ENCODE data around the gene HAP1. TPM values are rescaled to one million over a fixed set of nuclear protein-coding genes. Genes with fewer than 3 reads are reported as not detected.

The HAP1 gene
- total and polyA plus RNA-seq, 2 of the 8 experiments (the other 6 are each of a cell fraction or from before 2014, with no cell fraction given), result 2.3 to 3.6 TPM

GRCh38 chr17:41739661-41740352, 5.4 kb upstream of the HAP1 start (continued):
- TF ChIP-seq PHF8 (conservative IDR thresholded peaks at IDR 0.05; ENCODE audit: low read depth, low read length) (no peak), MAFK (IDR thresholded peaks at IDR 0.05; ENCODE audit: low read depth, low read length) (no peak), KDM1A (IDR thresholded peaks at IDR 0.05; ENCODE audit: borderline replicate concordance, low read length) (no peak), KDM5A (IDR thresholded peaks at IDR 0.05; ENCODE audit: low read length) (no peak), JUND (IDR thresholded peaks at IDR 0.05; ENCODE audit: low read length) (no peak), BACH1 (IDR thresholded peaks at IDR 0.05; ENCODE audit: low read length) (no peak), MAX (IDR thresholded peaks at IDR 0.05) (no peak), RAD21 (IDR thresholded peaks at IDR 0.05 in 1 of 2, conservative IDR thresholded peaks at IDR 0.05 in 1 of 2; ENCODE audit: low read depth in 2 of 2, low read length in 2 of 2) (no peak)

All from H1 (cell line).